ENCODE data around the gene SPOCK1. TPM values are rescaled to one million over a fixed set of nuclear protein-coding genes. Genes with fewer than 3 reads are reported as not detected.

Gene SPOCK1
- total RNA-seq, 4 donors from 2014 or later = 8.6 to 34.8 (median 13.2) TPM

GRCh38 chr5:137336565-137337120, 162.5 kb downstream of the SPOCK1 start:
- intact Hi-C loops (cut with DNase I; ENCODE audit: low total_unique reads) (no loop called here), in situ Hi-C loops (cut with MboI; ENCODE audit: low pct_ligation_motif_present in 1 of 4, low pct_unique_long_range_greater_than_20kb in 1 of 4, low sequenced_read_pairs in 3 of 4) (no loop called here)
- no peak for DNase-seq
- Histone ChIP-seq H3K9me3 (no peaks in the 10 kb centered on the region), H3K27ac (no peak overlapping the region), H3K4me1 (peaks cover 0 to 4% (median 0%) of the 10 kb centered on the region in 4 donors), H3K4me3 (no peak overlapping the region), H3K36me3 (no peaks in the 10 kb centered on the region), H3K27me3 (no peaks in the 10 kb centered on the region)
- TF ChIP-seq CTCF (IDR thresholded peaks at IDR 0.05) (no peak), POLR2A (IDR thresholded peaks at IDR 0.05) (no peak), POLR2AphosphoS5 (IDR thresholded peaks at IDR 0.05) (no peak), EP300 (IDR thresholded peaks at IDR 0.05; ENCODE audit: low read depth) (no peak)

GRCh38 chr5:137336161-137336560, 163.0 kb downstream of the SPOCK1 start:
- Histone ChIP-seq H3K27ac (no peak overlapping the region), H3K9me3 (no peaks in the 10 kb centered on the region), H3K4me3 (no peak overlapping the region), H3K27me3 (no peaks in the 10 kb centered on the region), H3K36me3 (no peaks in the 10 kb centered on the region), H3K4me1 (peaks cover 0 to 4% (median 0%) of the 10 kb centered on the region in 4 donors)
- no peak for DNase-seq
- in situ Hi-C loops (cut with MboI; ENCODE audit: low pct_ligation_motif_present in 1 of 4, low pct_unique_long_range_greater_than_20kb in 1 of 4, low sequenced_read_pairs in 3 of 4) (no loop called here), intact Hi-C loops (cut with DNase I; ENCODE audit: low total_unique reads) (no loop called here)
- 53% methylated on average over 1 of the region's 1 CpG; no CpG with 5 or more reads in 1 of the 2 donors for WGBS, 2 donors (ENCODE audit: low coverage in 1 of 2)
- TF ChIP-seq CTCF (IDR thresholded peaks at IDR 0.05) (no peak), POLR2AphosphoS5 (IDR thresholded peaks at IDR 0.05) (no peak), EP300 (IDR thresholded peaks at IDR 0.05; ENCODE audit: low read depth) (no peak), POLR2A (IDR thresholded peaks at IDR 0.05) (no peak)

GRCh38 chr5:137335493-137335892, 163.6 kb downstream of the SPOCK1 start:
- Histone ChIP-seq H3K4me1 (peaks cover 0 to 4% (median 0%) of the 10 kb centered on the region in 4 donors), H3K4me3 (no peak overlapping the region), H3K9me3 (no peaks in the 10 kb centered on the region), H3K36me3 (no peaks in the 10 kb centered on the region), H3K27me3 (no peaks in the 10 kb centered on the region), H3K27ac (no peak overlapping the region)
- TF ChIP-seq POLR2A (IDR thresholded peaks at IDR 0.05) (no peak), POLR2AphosphoS5 (IDR thresholded peaks at IDR 0.05) (no peak)
- DNase-seq = no peak
- WGBS, 2 donors (ENCODE audit: low coverage in 1 of 2) = 80 to 95% methylated on average over 4 to 5 of the region's 5 CpGs
- in situ Hi-C loops (cut with MboI; ENCODE audit: low pct_ligation_motif_present in 1 of 4, low pct_unique_long_range_greater_than_20kb in 1 of 4, low sequenced_read_pairs in 3 of 4) (no loop called here), intact Hi-C loops (cut with DNase I; ENCODE audit: low total_unique reads) (no loop called here)

- Histone ChIP-seq H3K9me3 (no peaks in the 10 kb centered on the region), H3K4me3 (no peak overlapping the region), H3K36me3 (no peaks in the 10 kb centered on the region), H3K27ac (no peak overlapping the region), H3K27me3 (no peaks in the 10 kb centered on the region), H3K4me1 (peaks cover 0 to 4% (median 0%) of the 10 kb centered on the region in 4 donors)
- TF ChIP-seq POLR2AphosphoS5 (IDR thresholded peaks at IDR 0.05) (no peak), CTCF (IDR thresholded peaks at IDR 0.05) (no peak), EP300 (IDR thresholded peaks at IDR 0.05; ENCODE audit: low read depth) (no peak), POLR2A (IDR thresholded peaks at IDR 0.05) (no peak)
- no peak for DNase-seq
- intact Hi-C loops (cut with DNase I; ENCODE audit: low total_unique reads) (no loop called here), in situ Hi-C loops (cut with MboI; ENCODE audit: low pct_ligation_motif_present in 1 of 4, low pct_unique_long_range_greater_than_20kb in 1 of 4, low sequenced_read_pairs in 3 of 4) (no loop called here)
- 65 to 86% methylated on average over 1 to 3 of the region's 3 CpGs for WGBS, 2 donors (ENCODE audit: low coverage in 1 of 2)
Measured at GRCh38 chr5:137333928-137334327, 165.2 kb downstream of the SPOCK1 start.

- no peak for DNase-seq
- no peaks in the 10 kb centered on the region for H3K27me3 ChIP-seq
- intact Hi-C loops (cut with DNase I; ENCODE audit: low total_unique reads) = no loop called here
- no peaks in the 10 kb centered on the region for H3K9me3 ChIP-seq
- peaks cover 0 to 4% (median 0%) of the 10 kb centered on the region in 4 donors for H3K4me1 ChIP-seq
- 44% methylated on average over 4 of the region's 4 CpGs; no CpG with 5 or more reads in 1 of the 2 donors for WGBS, 2 donors (ENCODE audit: low coverage in 1 of 2)
- TF ChIP-seq POLR2A (IDR thresholded peaks at IDR 0.05) = no peak
- no peak for TF ChIP-seq CTCF (IDR thresholded peaks at IDR 0.05)
- TF ChIP-seq EP300 (IDR thresholded peaks at IDR 0.05; ENCODE audit: low read depth) = no peak
- no peak for TF ChIP-seq POLR2AphosphoS5 (IDR thresholded peaks at IDR 0.05)
- H3K4me3 ChIP-seq = no peak overlapping the region
- in situ Hi-C loops (cut with MboI; ENCODE audit: low pct_ligation_motif_present in 1 of 4, low pct_unique_long_range_greater_than_20kb in 1 of 4, low sequenced_read_pairs in 3 of 4) = no loop called here
- no peak overlapping the region for H3K27ac ChIP-seq
- H3K36me3 ChIP-seq = no peaks in the 10 kb centered on the region
Measured at GRCh38 chr5:137333475-137333874, 165.7 kb downstream of the SPOCK1 start.

Data from transverse colon (tissue), 4 donors.